GM12873 (cell line): ENCODE results near the gene ASB1.

Experiments
- CTCF ChIP-seq: IDR thresholded peaks from 2 replicates; pipeline ENCODE4 v1.5.1; 2012; ENCODE audit warnings: low read depth, mild to moderate bottlenecking, moderate library complexity, low read length, control low read depth; ENCODE audit not compliant: insufficient read depth; ENCODE audit errors: missing control alignments

ASB1 gene

GRCh38 chr2:238413368-238413767 is 13.4 kb upstream of the ASB1 start:
- no peak for TF ChIP-seq CTCF

GRCh38 chr2:238415036-238415764 is 11.5 kb upstream of the ASB1 start:
- no peak for TF ChIP-seq CTCF

GRCh38 chr2:238415893-238416292 is 10.8 kb upstream of the ASB1 start:
- TF ChIP-seq CTCF, result no peak

- no peak for TF ChIP-seq CTCF
These were observed 8.3 kb upstream of the ASB1 start for GRCh38 chr2:238418196-238418998.

- no peak for TF ChIP-seq CTCF
These were observed 7.7 kb upstream of the ASB1 start for GRCh38 chr2:238418999-238419546.

GRCh38 chr2:238420442-238420841 is 6.3 kb upstream of the ASB1 start:
- TF ChIP-seq CTCF, result no peak
